Inflammatory macrophage treated with lipopolysaccharide for 4 hours (primary cell): ENCODE data around the gene PPP1CC.

ENCODE experiments used
- DNase-seq: peaks from one replicate; pipeline ENCODE4 v3.0.0-alpha.2; 2020

The PPP1CC gene

DNA sequence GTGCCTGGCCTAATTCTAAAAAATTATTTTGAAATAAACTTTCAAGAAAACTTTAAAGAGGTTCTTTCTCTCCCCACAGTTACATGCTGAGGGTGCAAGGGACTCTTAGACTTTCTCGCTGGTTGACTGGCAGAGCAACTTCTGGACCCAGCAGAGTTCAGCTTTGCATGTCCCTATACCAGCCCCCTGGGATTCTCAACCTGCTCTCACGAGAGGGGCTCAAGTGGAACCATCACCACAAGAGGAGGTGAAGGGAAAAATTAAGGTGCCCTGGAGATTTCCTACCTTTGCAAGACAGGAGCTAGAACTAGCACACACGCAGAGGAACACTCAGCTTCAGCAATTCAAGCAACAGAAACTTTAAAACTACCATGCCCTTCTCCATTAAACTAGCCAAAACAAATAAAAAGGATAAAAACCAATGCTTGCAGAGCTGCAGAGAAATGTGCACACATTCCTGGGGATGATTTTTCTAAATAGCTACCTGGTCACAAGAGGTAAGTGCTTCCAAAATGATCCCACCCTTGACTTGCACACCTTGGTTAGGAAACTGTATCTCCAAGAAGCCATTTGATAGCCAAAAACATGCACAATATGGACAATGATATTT lies 56.3 kb downstream of the PPP1CC start:
- DNase-seq = no peak

DNA sequence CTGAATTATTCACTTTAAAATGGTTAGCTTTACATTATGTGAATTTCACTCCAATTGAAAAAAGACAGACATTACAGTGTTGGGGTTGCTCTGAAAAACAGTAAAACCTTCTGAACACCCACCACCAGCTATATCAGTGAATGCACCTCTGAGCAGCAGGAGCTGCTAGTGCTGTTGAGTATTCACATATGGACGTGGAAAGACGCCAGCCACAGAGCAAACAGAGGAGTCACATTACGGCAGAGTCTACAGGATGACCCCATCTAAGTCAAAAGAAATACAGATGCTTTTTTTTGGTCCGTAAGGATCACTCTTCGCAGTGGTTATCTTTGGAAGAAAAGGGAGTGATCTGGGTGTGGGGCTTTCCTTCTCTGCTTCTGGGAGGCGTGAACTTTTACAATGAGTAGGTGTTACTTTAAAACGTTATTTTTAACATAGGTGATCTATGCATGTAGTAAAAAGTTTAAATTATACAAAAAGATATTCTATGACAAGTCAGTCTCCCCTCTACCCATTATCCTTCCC lies 58.3 kb downstream of the PPP1CC start:
- DNase-seq = no peak

DNA sequence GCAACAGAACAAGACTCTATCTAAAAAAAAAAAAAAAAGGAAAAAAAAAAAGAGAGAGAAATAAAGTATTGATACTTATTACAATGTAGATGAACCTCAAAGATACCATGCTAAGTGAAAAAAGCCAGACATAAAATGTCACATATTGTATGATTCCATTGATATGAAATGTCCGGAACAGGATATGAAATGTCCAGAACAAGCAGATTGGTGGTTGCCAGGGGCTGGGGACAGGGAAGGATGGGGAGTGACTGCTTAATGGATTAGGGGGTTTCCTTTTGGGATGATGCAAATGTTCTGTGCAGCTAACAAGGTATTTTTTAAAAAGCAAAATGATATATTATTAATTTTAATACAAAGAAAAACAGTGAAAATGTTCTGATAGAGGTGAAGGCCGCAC lies 58.8 kb downstream of the PPP1CC start:
- DNase-seq = no peak

GRCh38 chr12:110680032-110680431 lies 62.7 kb downstream of the PPP1CC start:
- no peak for DNase-seq

- DNase-seq = no peak
Measured at GRCh38 chr12:110679201-110679600, 63.5 kb downstream of the PPP1CC start.

DNA sequence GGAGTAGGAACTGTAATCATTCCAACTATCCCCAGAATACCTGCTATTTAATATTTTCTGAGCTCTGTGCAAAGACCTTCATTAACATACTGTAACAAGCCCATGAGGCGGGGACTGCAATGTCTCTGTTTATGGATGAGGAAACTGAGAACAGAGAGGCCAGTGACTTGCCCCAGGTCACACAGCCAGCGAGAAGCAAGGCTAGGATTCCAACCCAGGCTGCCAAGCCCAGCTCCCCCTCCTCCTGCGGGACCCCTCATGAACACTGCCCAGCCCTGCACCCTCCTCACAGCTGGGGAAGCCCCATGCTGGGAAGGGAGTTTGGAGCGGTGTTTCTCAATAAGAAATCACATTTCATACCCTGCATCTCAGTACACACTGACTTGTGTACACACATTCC lies 64.7 kb downstream of the PPP1CC start:
- DNase-seq = no peak

- peak; percentile 52 for DNase-seq
Measured at GRCh38 chr12:110677206-110677911, 65.3 kb downstream of the PPP1CC start.

DNA sequence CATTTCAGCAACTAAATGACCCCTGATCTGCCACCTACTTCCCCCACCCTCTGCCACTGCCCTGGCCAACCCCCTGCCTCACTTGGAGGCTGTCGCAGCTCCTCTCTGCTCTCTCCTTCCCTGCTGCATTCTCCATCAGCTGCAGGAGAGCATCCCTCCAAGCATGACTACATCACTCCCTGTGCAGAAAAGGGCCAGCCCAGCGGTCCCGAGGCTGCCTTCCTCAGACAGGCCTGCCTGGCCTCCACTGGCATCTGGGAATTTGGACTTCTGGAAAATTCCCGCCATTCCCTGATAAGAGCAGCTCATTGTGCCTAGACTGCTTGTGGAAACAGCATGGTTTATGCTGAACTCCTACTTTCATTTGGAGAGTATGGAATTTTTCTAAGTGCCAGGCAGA lies 66.5 kb downstream of the PPP1CC start:
- no peak for DNase-seq

DNA sequence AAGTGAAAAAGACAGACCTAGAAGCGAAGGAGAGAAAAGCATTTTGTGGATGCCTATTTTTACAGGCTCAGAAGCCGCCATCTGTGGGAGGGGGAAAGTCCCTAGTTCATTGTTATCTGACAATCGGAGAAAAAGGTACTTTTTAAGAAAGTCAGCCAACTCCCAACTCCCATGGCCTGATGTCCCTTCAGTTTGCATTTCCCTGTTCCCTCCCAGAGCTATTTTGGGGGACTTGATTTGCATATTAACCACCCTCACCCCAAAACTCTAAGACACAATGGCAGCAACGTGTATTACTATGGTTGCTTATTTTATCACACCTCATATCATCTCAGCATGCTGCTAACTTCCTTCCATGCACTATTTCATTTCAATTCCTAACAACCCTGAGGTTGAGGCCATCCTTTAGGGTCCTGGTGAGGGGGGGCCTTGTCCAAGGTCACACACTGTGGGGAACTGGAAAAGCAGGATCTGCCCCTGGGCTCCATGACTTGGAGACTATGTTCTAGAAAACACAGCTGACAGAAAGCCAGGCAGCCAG lies 72.5 kb downstream of the PPP1CC start:
- no peak for DNase-seq
